Sigmoid colon (tissue), 4 donors: ENCODE measurements around the gene ARFGAP1.

ENCODE experiments used
- POLR2A ChIP-seq, 2 donors: fragments of 450-650 bp; IDR thresholded peaks; one replicate each; pipeline ENCODE4 v1.6.1; 2016; ENCODE audit warnings: antibody characterized with exemption in 2 of 2, mild to moderate bottlenecking in 2 of 2, moderate library complexity in 2 of 2
- POLR2AphosphoS5 ChIP-seq, 4 donors: sonication (generic); formaldehyde crosslinking; IDR thresholded peaks; one replicate each; pipeline ENCODE4 v1.6.1; 2017; ENCODE audit warnings: antibody characterized with exemption in 4 of 4
- TF ChIP-seq, protein P1 (sequence below), 4 experiments: fragments of 450-650 bp in 3 of 4; fragments of 200-600 bp in 1 of 4; IDR thresholded peaks; one replicate each; pipeline ENCODE4 v1.5.1; 2016 to 2019; ENCODE audit warnings: antibody characterized with exemption in 4 of 4, mild to moderate bottlenecking in 3 of 4, moderate library complexity in 2 of 4

GRCh38 chr20:63294536-63294900, 21.9 kb downstream of the ARFGAP1 start:
- TF ChIP-seq POLR2A (IDR thresholded peaks at IDR 0.05) (no peak), POLR2AphosphoS5 (IDR thresholded peaks at IDR 0.05) (no peak)
- TF ChIP-seq, protein P1, sequence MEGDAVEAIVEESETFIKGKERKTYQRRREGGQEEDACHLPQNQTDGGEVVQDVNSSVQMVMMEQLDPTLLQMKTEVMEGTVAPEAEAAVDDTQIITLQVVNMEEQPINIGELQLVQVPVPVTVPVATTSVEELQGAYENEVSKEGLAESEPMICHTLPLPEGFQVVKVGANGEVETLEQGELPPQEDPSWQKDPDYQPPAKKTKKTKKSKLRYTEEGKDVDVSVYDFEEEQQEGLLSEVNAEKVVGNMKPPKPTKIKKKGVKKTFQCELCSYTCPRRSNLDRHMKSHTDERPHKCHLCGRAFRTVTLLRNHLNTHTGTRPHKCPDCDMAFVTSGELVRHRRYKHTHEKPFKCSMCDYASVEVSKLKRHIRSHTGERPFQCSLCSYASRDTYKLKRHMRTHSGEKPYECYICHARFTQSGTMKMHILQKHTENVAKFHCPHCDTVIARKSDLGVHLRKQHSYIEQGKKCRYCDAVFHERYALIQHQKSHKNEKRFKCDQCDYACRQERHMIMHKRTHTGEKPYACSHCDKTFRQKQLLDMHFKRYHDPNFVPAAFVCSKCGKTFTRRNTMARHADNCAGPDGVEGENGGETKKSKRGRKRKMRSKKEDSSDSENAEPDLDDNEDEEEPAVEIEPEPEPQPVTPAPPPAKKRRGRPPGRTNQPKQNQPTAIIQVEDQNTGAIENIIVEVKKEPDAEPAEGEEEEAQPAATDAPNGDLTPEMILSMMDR (IDR thresholded peaks at IDR 0.05), result no peak
